GM12878 (cell line): Measurements from ENCODE around the gene EPS8L1. TPM values are rescaled to one million over a fixed set of nuclear protein-coding genes. Genes with fewer than 3 reads are reported as not detected.

ENCODE experiments used
- ATAC-seq: fragments of 200-7000 bp; cut with Tn5 transposase; 3 replicates; pipeline ENCODE4 v1.9.1; 2020; ENCODE audit warnings: mild to moderate bottlenecking, moderate library complexity
- BruUV-seq: library from RNA; stranded (reverse); fragments of 400-500 nt; replicated peaks from 2 replicates; lab custom pipeline; 2021; lab: Mats Ljungman, UMichigan
- CTCF ChIA-PET: fragments of 300-600 bp; sonication (Branson Sonifier 250); formaldehyde crosslinking; extraction: SDS; loops from one replicate; lab custom pipeline; 2021; ENCODE audit warnings: inconsistent platforms; lab: Yijun Ruan, JAX
- POLR2A ChIA-PET: fragments of 350-600 bp; formaldehyde crosslinking; extraction: SDS; loops from one replicate; lab custom pipeline; 2021; ENCODE audit warnings: inconsistent platforms; lab: Charles Lee
- RAD21 ChIA-PET: fragments of 300-600 bp; sonication (Branson Sonifier 250); formaldehyde crosslinking; loops from one replicate; lab custom pipeline; 2023; ENCODE audit warnings: antibody characterized with exemption; ENCODE audit not compliant: unreplicated experiment; lab: Charles Lee
- SMC1A ChIA-PET: fragments of 300-600 bp; sonication (Branson Sonifier 250); formaldehyde crosslinking; loops from one replicate; lab custom pipeline; 2023; ENCODE audit not compliant: unreplicated experiment, uncharacterized antibody; lab: Charles Lee
- DNase-seq: peaks from one replicate; pipeline ENCODE4 v3.0.0-alpha.2; 2011; ENCODE audit warnings: low read depth, low spot score
- FAIRE-seq: peaks from 3 replicates; lab custom pipeline; 2011; peaks lifted over from hg19 to GRCh38; lab: Jason Lieb, UNC
- H2AFZ ChIP-seq: 2 replicates; pipeline ENCODE4 v1.6.0; 2011; ENCODE audit warnings: low read depth, low read length, control low read depth; ENCODE audit not compliant: control insufficient read depth
- H3K27ac ChIP-seq: 2 replicates; pipeline ENCODE4 v1.5.1; 2011; ENCODE audit warnings: control low read depth; ENCODE audit not compliant: control insufficient read depth, insufficient read depth
- H3K27me3 ChIP-seq, 2 experiments: replicated peaks in 1 of 2; 2 replicates each; pipeline versions ENCODE4 v1.6.0 to v1.6.1; 2011; ENCODE audit warnings: low read length in 1 of 2; ENCODE audit not compliant: control insufficient read depth in 2 of 2, insufficient read depth in 2 of 2
- H3K36me3 ChIP-seq, 2 experiments: 2 replicates each; pipeline ENCODE4 v1.5.1; 2011; ENCODE audit warnings: low read length in 1 of 2; ENCODE audit not compliant: control insufficient read depth in 2 of 2, insufficient read depth in 2 of 2
- H3K4me1 ChIP-seq: 2 replicates; pipeline ENCODE4 v1.6.1; 2011; ENCODE audit warnings: mild to moderate bottlenecking, low read length, moderate library complexity, mixed read lengths; ENCODE audit not compliant: control insufficient read depth, insufficient read depth
- H3K4me2 ChIP-seq: 2 replicates; pipeline ENCODE4 v1.6.0; 2011; ENCODE audit warnings: control low read depth; ENCODE audit not compliant: control insufficient read depth, insufficient read depth
- H3K4me3 ChIP-seq: fragments of 200-600 bp; sonication (generic); 2 replicates; pipeline ENCODE4 v1.5.1; 2016
- H3K79me2 ChIP-seq: 2 replicates; pipeline ENCODE4 v1.6.0; 2011; ENCODE audit warnings: low read length; ENCODE audit not compliant: control insufficient read depth, insufficient read depth
- H3K9ac ChIP-seq: 2 replicates; pipeline ENCODE4 v1.8.0; 2011; ENCODE audit warnings: low read length, control low read depth, mixed read lengths; ENCODE audit not compliant: control insufficient read depth, insufficient read depth
- H3K9me3 ChIP-seq: replicated peaks from 3 replicates; pipeline ENCODE4 v1.5.1; 2011; ENCODE audit warnings: mild to moderate bottlenecking, low read length; ENCODE audit not compliant: control insufficient read depth, insufficient read depth
- H4K20me1 ChIP-seq: 2 replicates; pipeline ENCODE4 v1.6.0; 2011; ENCODE audit not compliant: control insufficient read depth, insufficient read depth
- CBFB ChIP-seq: IDR thresholded peaks from 2 replicates; pipeline ENCODE4 v1.6.1; 2016; ENCODE audit warnings: antibody characterized with exemption, low read depth
- CREM ChIP-seq: IDR thresholded peaks from 2 replicates; pipeline ENCODE4 v1.6.1; 2014; ENCODE audit warnings: antibody characterized with exemption, low read depth
- JUNB ChIP-seq: IDR thresholded peaks from 2 replicates; pipeline ENCODE4 v1.6.1; 2016; ENCODE audit warnings: antibody characterized with exemption, mild to moderate bottlenecking
- PML ChIP-seq: IDR thresholded peaks from 2 replicates; pipeline ENCODE4 v1.6.1; 2012; ENCODE audit warnings: low read length, inconsistent platforms
- WGBS: methylation state at CpG from one replicate; pipeline ENCODE4 v1.1.6; 2016; ENCODE audit warnings: low lambda C conversion rate; ENCODE audit not compliant: insufficient replicate concordance, insufficient coverage; ENCODE audit errors: missing lambda C conversion rate; 5-methylcytosine and 5-hydroxymethylcytosine counted together
- in situ Hi-C: fragments of 300-500 bp; cut with MboI; formaldehyde crosslinking; loops from 9 replicates; pipeline ENCODE4 v1.14.3; 2018; ENCODE audit warnings: mixed read lengths
- intact Hi-C: fragments of 100-400 bp; cut with micrococcal nuclease; formaldehyde crosslinking; loops from one replicate; pipeline ENCODE4 v1.14.2; 2022; ENCODE audit not compliant: unreplicated experiment
- polyA plus RNA-seq, 11 experiments: library from polyadenylated mRNA; depleted of rRNA in 4 of 11; unstranded in 6 of 11; stranded (reverse) in 5 of 11; fragments of >200 nt; fragmentation: Nextera tagmentation in 4 of 11; fragmentation: Illumina TruSeq in 1 of 11; extraction: Ambion mirVana in 4 of 11; extraction: Trizol in 1 of 11; gene quantifications; 1 replicate in 1 of 11; 2 replicates in 10 of 11; pipeline versions ENCODE4 v1.2.1 to v1.2.3, GENCODE V29; 2011 to 2016; ENCODE audit warnings: inconsistent platforms in 2 of 11, missing spikeins in 2 of 11, low read depth in 1 of 11
- total RNA-seq, 4 experiments: library from RNA; depleted of rRNA in 3 of 4; stranded (reverse); fragments of >200 nt in 3 of 4; fragmentation: Illumina TruSeq in 1 of 4; extraction: Trizol in 1 of 4; gene quantifications; 2 replicates each; pipeline versions ENCODE4 v1.2.1 to v1.2.3, GENCODE V29; 2013 to 2021
- TF ChIP-seq, protein P1 (sequence below): fragments of 450-650 bp; IDR thresholded peaks from 2 replicates; pipeline ENCODE4 v1.6.1; 2016; ENCODE audit warnings: mild to moderate bottlenecking

The EPS8L1 gene
- total and polyA plus RNA-seq, 10 of the 15 experiments (the other 5 are each of a cell fraction or from before 2014, with no cell fraction given): 0.68 to 2.2 (median 0.96) TPM; not detected in 2

DNA sequence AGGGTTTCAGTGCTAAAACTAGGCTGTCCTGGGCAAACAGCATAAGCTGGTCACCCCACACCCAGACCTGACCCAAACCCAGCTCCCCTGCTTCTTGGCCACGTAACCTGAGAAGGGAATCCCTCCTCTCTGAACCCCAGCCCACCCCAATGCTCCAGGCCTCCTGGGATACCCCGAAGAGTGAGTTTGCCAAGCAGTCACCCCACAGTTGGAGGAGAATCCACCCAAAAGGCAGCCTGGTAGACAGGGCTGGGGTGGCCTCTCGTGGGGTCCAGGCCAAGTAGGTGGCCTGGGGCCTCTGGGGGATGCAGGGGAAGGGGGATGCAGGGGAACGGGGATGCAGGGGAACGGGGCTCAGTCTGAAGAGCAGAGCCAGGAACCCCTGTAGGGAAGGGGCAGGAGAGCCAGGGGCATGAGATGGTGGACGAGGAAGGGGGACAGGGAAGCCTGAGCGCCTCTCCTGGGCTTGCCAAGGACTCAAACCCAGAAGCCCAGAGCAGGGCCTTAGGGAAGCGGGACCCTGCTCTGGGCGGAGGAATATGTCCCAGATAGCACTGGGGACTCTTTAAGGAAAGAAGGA lies 39.0 kb downstream of the EPS8L1 start:
- Histone ChIP-seq H3K9me3 (no peaks in the 10 kb centered on the region), H3K4me2 (peak overlapping the region; percentile 30), H4K20me1 (peaks cover 3% of the 10 kb centered on the region; the same call in 1 of the 2 replicates), H3K36me3 (peaks cover 0 to 4% of the 10 kb centered on the region in 2 experiments; a peak in 2 of 4 replicates), H3K27ac (no peak overlapping the region), H3K4me1 (peaks cover 14% of the 10 kb centered on the region), H3K27me3 (no peaks in the 10 kb centered on the region), H3K9ac (no peak overlapping the region), H2AFZ (no peak overlapping the region), H3K4me3 (no peak overlapping the region), H3K79me2 (peaks cover 38% of the 10 kb centered on the region)
- no TSS peak for BruUV-seq
- ATAC-seq (no peak), FAIRE-seq (no peak), DNase-seq (no peak)
- TF ChIP-seq CREM (no peak), JUNB (no peak), CBFB (no peak), PML (no peak)
- TF ChIP-seq, protein P1, sequence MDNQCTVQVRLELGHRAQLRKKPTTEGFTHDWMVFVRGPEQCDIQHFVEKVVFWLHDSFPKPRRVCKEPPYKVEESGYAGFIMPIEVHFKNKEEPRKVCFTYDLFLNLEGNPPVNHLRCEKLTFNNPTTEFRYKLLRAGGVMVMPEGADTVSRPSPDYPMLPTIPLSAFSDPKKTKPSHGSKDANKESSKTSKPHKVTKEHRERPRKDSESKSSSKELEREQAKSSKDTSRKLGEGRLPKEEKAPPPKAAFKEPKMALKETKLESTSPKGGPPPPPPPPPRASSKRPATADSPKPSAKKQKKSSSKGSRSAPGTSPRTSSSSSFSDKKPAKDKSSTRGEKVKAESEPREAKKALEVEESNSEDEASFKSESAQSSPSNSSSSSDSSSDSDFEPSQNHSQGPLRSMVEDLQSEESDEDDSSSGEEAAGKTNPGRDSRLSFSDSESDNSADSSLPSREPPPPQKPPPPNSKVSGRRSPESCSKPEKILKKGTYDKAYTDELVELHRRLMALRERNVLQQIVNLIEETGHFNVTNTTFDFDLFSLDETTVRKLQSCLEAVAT: no peak
- in situ Hi-C loops (no loop called here), intact Hi-C loops (no loop called here)
- 87% methylated on average over 6 of the region's 9 CpGs for WGBS
- CTCF ChIA-PET: no interaction called here
- POLR2A ChIA-PET: no interaction called here
- RAD21 ChIA-PET: no interaction called here
- SMC1A ChIA-PET: interaction anchor here (1.8 kb wide), 1 partner anchor 30 kb away, joined by 4 read pairs; no protein-coding TSS in a partner anchor
